ENCODE measurements around the gene CLP1. TPM values are rescaled to one million over a fixed set of nuclear protein-coding genes. Genes with fewer than 3 reads are reported as not detected.

Gene CLP1
- total RNA-seq, 3 donors from 2014 or later (not counting 1 experiment from before 2014, with no cell fraction given), result 18.5 to 23.1 (median 22.8) TPM

GRCh38 chr11:57641011-57641807, 16.4 kb upstream of the CLP1 start:
- DNase-seq, result peak in 1 of 2 donors; percentile 71
- intact Hi-C loops (cut with micrococcal nuclease), result loop anchor here (1.0 to 2.0 kb wide), 3 partner anchors 73 to 296 kb away; no protein-coding TSS in a partner anchor
- peaks cover 12 to 22% of the 10 kb centered on the region in 2 donors for H3K4me1 Mint-ChIP-seq
- Histone ChIP-seq H3K27me3 (ENCODE audit: control insufficient read depth, insufficient read depth, low read length) (peaks cover 25% of the 10 kb centered on the region), H3K4me3 (ENCODE audit: low read length) (no peak overlapping the region), H3K9me3 (ENCODE audit: control insufficient read depth, insufficient read depth, low read length) (no peaks in the 10 kb centered on the region), H3K4me1 (ENCODE audit: control insufficient read depth, insufficient read depth, low read length) (peaks cover 28% of the 10 kb centered on the region), H3K36me3 (ENCODE audit: control insufficient read depth, insufficient read depth, low read length) (no peaks in the 10 kb centered on the region), H3K27ac (ENCODE audit: low read length) (no peak overlapping the region)
- 67% methylated on average over 7 of the region's 7 CpGs for WGBS (ENCODE audit: insufficient coverage)
- H3K9me3 Mint-ChIP-seq, result no peaks in the 10 kb centered on the region
- ATAC-seq, result peak in 2 of 3 donors; percentile 25 to 32
- peaks cover 31 to 41% of the 10 kb centered on the region in 2 donors for H3K27me3 Mint-ChIP-seq (ENCODE audit: low read depth in 2 of 2)
- peak; percentile 31 for TF ChIP-seq CTCF (IDR thresholded peaks at IDR 0.05)
- no peak overlapping the region for H3K4me3 Mint-ChIP-seq
- no peaks in the 10 kb centered on the region for H3K36me3 Mint-ChIP-seq
- peak overlapping the region in 1 of 2 donors; percentile 4 for H3K27ac Mint-ChIP-seq

- Mint-ChIP-seq H3K4me1 (peaks cover 18 to 30% of the 10 kb centered on the region in 2 donors), H3K4me3 (no peak overlapping the region), H3K27ac (no peak overlapping the region), H3K36me3 (no peaks in the 10 kb centered on the region), H3K9me3 (no peaks in the 10 kb centered on the region), H3K27me3 (ENCODE audit: low read depth in 2 of 2) (peaks cover 40 to 45% of the 10 kb centered on the region in 2 donors)
- Histone ChIP-seq H3K9me3 (ENCODE audit: control insufficient read depth, insufficient read depth, low read length) (no peaks in the 10 kb centered on the region), H3K36me3 (ENCODE audit: control insufficient read depth, insufficient read depth, low read length) (no peaks in the 10 kb centered on the region), H3K27ac (ENCODE audit: low read length) (no peak overlapping the region), H3K27me3 (ENCODE audit: control insufficient read depth, insufficient read depth, low read length) (peaks cover 39% of the 10 kb centered on the region), H3K4me3 (ENCODE audit: low read length) (no peak overlapping the region), H3K4me1 (ENCODE audit: control insufficient read depth, insufficient read depth, low read length) (peaks cover 33% of the 10 kb centered on the region)
- WGBS (ENCODE audit: insufficient coverage), result 97% methylated on average over 3 of the region's 3 CpGs
- intact Hi-C loops (cut with micrococcal nuclease), result loop anchor here (1.0 to 2.0 kb wide), 2 partner anchors 113 to 151 kb away; partner anchors contain the start of gene TIMM10
- no peak for DNase-seq
- TF ChIP-seq CTCF (IDR thresholded peaks at IDR 0.05), result no peak
- ATAC-seq, result no peak
Measured at GRCh38 chr11:57643802-57644201, 13.8 kb upstream of the CLP1 start.

GRCh38 chr11:57644748-57645688, 12.5 kb upstream of the CLP1 start:
- H3K4me1 ChIP-seq (ENCODE audit: control insufficient read depth, insufficient read depth, low read length), result peaks cover 34% of the 10 kb centered on the region
- H3K4me3 ChIP-seq (ENCODE audit: low read length), result no peak overlapping the region
- H3K9me3 Mint-ChIP-seq, result no peaks in the 10 kb centered on the region
- peaks cover 38% of the 10 kb centered on the region for H3K27me3 ChIP-seq (ENCODE audit: control insufficient read depth, insufficient read depth, low read length)
- ATAC-seq, result peak; percentile 56 to 84 (median 70)
- H3K36me3 ChIP-seq (ENCODE audit: control insufficient read depth, insufficient read depth, low read length), result no peaks in the 10 kb centered on the region
- peak; percentile 74 for TF ChIP-seq CTCF (IDR thresholded peaks at IDR 0.05)
- peaks cover 26 to 35% of the 10 kb centered on the region in 2 donors for H3K4me1 Mint-ChIP-seq
- 22% methylated on average over 14 of the region's 17 CpGs for WGBS (ENCODE audit: insufficient coverage)
- H3K27ac Mint-ChIP-seq, result peak overlapping the region in 1 of 2 donors; percentile 35
- H3K36me3 Mint-ChIP-seq, result no peaks in the 10 kb centered on the region
- peaks cover 42 to 46% of the 10 kb centered on the region in 2 donors for H3K27me3 Mint-ChIP-seq (ENCODE audit: low read depth in 2 of 2)
- no peak overlapping the region for H3K27ac ChIP-seq (ENCODE audit: low read length)
- no peaks in the 10 kb centered on the region for H3K9me3 ChIP-seq (ENCODE audit: control insufficient read depth, insufficient read depth, low read length)
- no peak overlapping the region for H3K4me3 Mint-ChIP-seq
- intact Hi-C loops (cut with micrococcal nuclease), result loop anchor here (1.0 to 2.0 kb wide), 2 partner anchors 114 to 152 kb away; partner anchors contain the start of gene TIMM10
- peak; percentile 70 to 91 for DNase-seq
